Esophagus (tissue), 2 donors: Measurements from ENCODE around the gene CETN2. TPM values are rescaled to one million over a fixed set of nuclear protein-coding genes. Genes with fewer than 3 reads are reported as not detected.
"Not testable (repeated sequence)": the region's sequence is repeated elsewhere in the genome, so short reads cannot be mapped to it uniquely, and the experiment has no call there.

Experiments
- H3K27ac ChIP-seq, 2 donors: one replicate each; pipeline ENCODE4 v1.5.1; 2013; ENCODE audit warnings: low read depth in 2 of 2, mild to moderate bottlenecking in 2 of 2, inconsistent platforms in 1 of 2, low read length in 1 of 2, moderate library complexity in 1 of 2
- H3K27me3 ChIP-seq, 2 donors: one replicate each; pipeline ENCODE4 v1.6.1; 2013; ENCODE audit warnings: low read length in 2 of 2, control low read depth in 1 of 2, mild to moderate bottlenecking in 1 of 2; ENCODE audit not compliant: insufficient read depth in 2 of 2, control insufficient read depth in 1 of 2
- H3K36me3 ChIP-seq, 2 donors: one replicate each; pipeline ENCODE4 v1.6.1; 2013; ENCODE audit warnings: low read length in 1 of 2; ENCODE audit not compliant: control insufficient read depth in 2 of 2, insufficient read depth in 2 of 2
- H3K4me1 ChIP-seq, 2 donors: one replicate each; pipeline ENCODE4 v1.6.1; 2013; ENCODE audit warnings: low read length in 1 of 2; ENCODE audit not compliant: control insufficient read depth in 2 of 2, insufficient read depth in 2 of 2
- H3K4me3 ChIP-seq, 2 donors: one replicate each; pipeline ENCODE4 v1.5.1; 2013; ENCODE audit warnings: low read length in 2 of 2, mild to moderate bottlenecking in 2 of 2, low read depth in 1 of 2, moderate library complexity in 1 of 2
- H3K9me3 ChIP-seq, 2 donors: one replicate each; pipeline ENCODE4 v1.6.1; 2013; ENCODE audit warnings: mild to moderate bottlenecking in 2 of 2, low read depth in 1 of 2, low read length in 1 of 2, moderate library complexity in 1 of 2; ENCODE audit not compliant: control insufficient read depth in 2 of 2, insufficient read depth in 1 of 2
- WGBS, 2 donors: extraction: QIAGEN DNeasy Blood & Tissue Kit; methylation state at CpG; one replicate each; pipeline ENCODE4 v1.1.7; 2013; 5-methylcytosine and 5-hydroxymethylcytosine counted together
- polyA plus RNA-seq, 2 donors: library from polyadenylated mRNA; stranded (reverse); fragments of 200-250 nt; gene quantifications; one replicate each; pipeline ENCODE4 v1.2.3, GENCODE V29; 2013
- donor health status: healthy with polysubstance abuse.
- donor health status: Bipolar disorder and iron deficiency.

The CETN2 gene
- polyA plus RNA-seq, 2 donors: 33.8 to 34.4 TPM

GRCh38 chrX:152842772-152843338 lies 12.3 kb upstream of the CETN2 start:
- peaks cover 0 to 8% of the 10 kb centered on the region in 2 donors for H3K4me1 ChIP-seq
- WGBS, 2 donors: 91% methylated on average over 10 of the region's 10 CpGs
- H3K27ac ChIP-seq: no peak overlapping the region
- no peak overlapping the region for H3K4me3 ChIP-seq
- H3K36me3 ChIP-seq: peaks cover 3 to 6% of the 10 kb centered on the region in 2 donors
- H3K27me3 ChIP-seq: no peaks in the 10 kb centered on the region
- peaks cover 0 to 2% of the 10 kb centered on the region in 2 donors for H3K9me3 ChIP-seq

GRCh38 chrX:152835470-152835869 lies 4.9 kb upstream of the CETN2 start:
- WGBS, 2 donors: 82 to 92% methylated on average over 1 of the region's 1 CpG
- not testable (repeated sequence) for H3K27ac ChIP-seq, H3K4me1 ChIP-seq, H3K9me3 ChIP-seq, H3K4me3 ChIP-seq, H3K36me3 ChIP-seq, H3K27me3 ChIP-seq

GRCh38 chrX:152833378-152833777 lies 2.8 kb upstream of the CETN2 start:
- Histone ChIP-seq H3K27ac (no peak overlapping the region), H3K9me3 (no peaks in the 10 kb centered on the region), H3K36me3 (peaks cover 0 to 3% of the 10 kb centered on the region in 2 donors), H3K4me3 (no peak overlapping the region), H3K27me3 (no peaks in the 10 kb centered on the region), H3K4me1 (peaks cover 0 to 3% of the 10 kb centered on the region in 2 donors)
- 68 to 79% methylated on average over 4 of the region's 4 CpGs for WGBS, 2 donors

- Histone ChIP-seq H3K4me1 (peaks cover 0 to 3% of the 10 kb centered on the region in 2 donors), H3K4me3 (peak overlapping the region; percentile 6 to 63), H3K27me3 (no peaks in the 10 kb centered on the region), H3K27ac (no peak overlapping the region), H3K36me3 (peaks cover 0 to 3% of the 10 kb centered on the region in 2 donors), H3K9me3 (no peaks in the 10 kb centered on the region)
- 84 to 94% methylated on average over 5 of the region's 5 CpGs for WGBS, 2 donors
These were observed 2.0 kb upstream of the CETN2 start for GRCh38 chrX:152832520-152832919.

- H3K4me1 ChIP-seq: peaks cover 0 to 3% of the 10 kb centered on the region in 2 donors
- peak overlapping the region in 1 of 2 donors; percentile 38 for H3K27ac ChIP-seq
- H3K9me3 ChIP-seq: no peaks in the 10 kb centered on the region
- H3K36me3 ChIP-seq: peaks cover 0 to 3% of the 10 kb centered on the region in 2 donors
- H3K4me3 ChIP-seq: peak overlapping the region; percentile 63 to 69
- WGBS, 2 donors: 1 to 23% methylated on average over 10 of the region's 10 CpGs
- no peaks in the 10 kb centered on the region for H3K27me3 ChIP-seq
These were observed 834 bp upstream of the CETN2 start for GRCh38 chrX:152831391-152831790.

GRCh38 chrX:152824841-152825374 lies 5.6 kb downstream of the CETN2 start:
- H3K9me3 ChIP-seq: no peaks in the 10 kb centered on the region
- H3K4me1 ChIP-seq: no peaks in the 10 kb centered on the region
- WGBS, 2 donors: 61 to 63% methylated on average over 7 of the region's 7 CpGs
- H3K27me3 ChIP-seq: no peaks in the 10 kb centered on the region
- no peak overlapping the region for H3K4me3 ChIP-seq
- no peak overlapping the region for H3K27ac ChIP-seq
- no peaks in the 10 kb centered on the region for H3K36me3 ChIP-seq

- H3K4me1 ChIP-seq: no peaks in the 10 kb centered on the region
- H3K9me3 ChIP-seq: no peaks in the 10 kb centered on the region
- no peak overlapping the region for H3K4me3 ChIP-seq
- 68 to 78% methylated on average over 6 of the region's 6 CpGs for WGBS, 2 donors
- H3K27ac ChIP-seq: no peak overlapping the region
- no peaks in the 10 kb centered on the region for H3K36me3 ChIP-seq
- no peaks in the 10 kb centered on the region for H3K27me3 ChIP-seq
These were observed 6.9 kb downstream of the CETN2 start for GRCh38 chrX:152823657-152824056.

GRCh38 chrX:152822383-152823086 lies 8.0 kb downstream of the CETN2 start:
- Histone ChIP-seq H3K4me3 (no peak overlapping the region), H3K27me3 (no peaks in the 10 kb centered on the region), H3K27ac (no peak overlapping the region), H3K9me3 (no peaks in the 10 kb centered on the region), H3K36me3 (no peaks in the 10 kb centered on the region), H3K4me1 (no peaks in the 10 kb centered on the region)
- WGBS, 2 donors: 59% methylated on average over 6 of the region's 6 CpGs

GRCh38 chrX:152821145-152821765 lies 9.3 kb downstream of the CETN2 start:
- H3K27ac ChIP-seq: no peak overlapping the region
- H3K4me3 ChIP-seq: no peak overlapping the region
- H3K4me1 ChIP-seq: no peaks in the 10 kb centered on the region
- no peaks in the 10 kb centered on the region for H3K36me3 ChIP-seq
- WGBS, 2 donors: 55% methylated on average over 3 of the region's 3 CpGs
- no peaks in the 10 kb centered on the region for H3K27me3 ChIP-seq
- no peaks in the 10 kb centered on the region for H3K9me3 ChIP-seq
